AG04450 (cell line): Measurements from ENCODE around the gene PAM16. TPM values are rescaled to one million over a fixed set of nuclear protein-coding genes. Genes with fewer than 3 reads are reported as not detected.

ENCODE experiments used
- CTCF ChIA-PET: fragments of 300-600, 350-600 bp; formaldehyde crosslinking; extraction: SDS; loops from one replicate; lab custom pipeline; 2022; ENCODE audit warnings: antibody characterized with exemption, inconsistent platforms; lab: Charles Lee
- POLR2A ChIA-PET: fragments of 350-600 bp; formaldehyde crosslinking; extraction: SDS; loops from one replicate; lab custom pipeline; 2021; ENCODE audit warnings: antibody characterized with exemption, inconsistent platforms; lab: Yijun Ruan, JAX
- DNase-seq: peaks from one replicate; pipeline ENCODE4 v3.0.0-alpha.2; 2011; ENCODE audit warnings: low read depth, low spot score
- H3K27ac ChIP-seq: one replicate; pipeline ENCODE4 v1.5.1; 2012; ENCODE audit warnings: low read depth, low read length, control low read depth
- H3K27me3 ChIP-seq: one replicate; pipeline ENCODE4 v1.6.0; 2012; ENCODE audit warnings: low read length; ENCODE audit not compliant: control insufficient read depth, insufficient read depth
- H3K4me3 ChIP-seq: 2 replicates; pipeline ENCODE4 v1.5.1; 2011; ENCODE audit warnings: mild to moderate bottlenecking, low read depth, low read length, control low read depth
- H3K9me3 ChIP-seq: 2 replicates; pipeline ENCODE4 v1.5.1; 2012; ENCODE audit warnings: low read length; ENCODE audit not compliant: control insufficient read depth, insufficient read depth
- CTCF ChIP-seq: IDR thresholded peaks from 2 replicates; pipeline ENCODE4 v1.5.1; 2011; ENCODE audit warnings: low read depth, low read length, control low read depth, inconsistent platforms
- polyA plus RNA-seq: library from polyadenylated mRNA; depleted of rRNA; stranded (reverse); fragments of >200 nt; gene quantifications from 2 replicates; pipeline ENCODE4 v1.2.3, GENCODE V29; 2011

PAM16 gene
- polyA plus RNA-seq, 1 experiment: 18.4 TPM

GRCh38 chr16:4309102-4309832 is 41.9 kb downstream of the PAM16 start:
- TF ChIP-seq CTCF: no peak
- H3K4me3 ChIP-seq: no peak overlapping the region
- DNase-seq: no peak
- ChIA-PET CTCF (interaction anchor here (0.5 to 5.0 kb wide), 14 partner anchors 10 to 107 kb away, joined by 3 to 37 read pairs (median 5); partner anchors contain the start of gene TFAP4), POLR2A (interaction anchor here (0.6 to 1.3 kb wide), 7 partner anchors 8 to 37 kb away, joined by 3 to 6 read pairs (median 3); no protein-coding TSS in a partner anchor)
- H3K27me3 ChIP-seq: no peaks in the 10 kb centered on the region
- no peaks in the 10 kb centered on the region; the same call in 1 of the 2 replicates for H3K9me3 ChIP-seq
- peak overlapping the region; percentile 90 for H3K27ac ChIP-seq

GRCh38 chr16:4307215-4308037 is 43.7 kb downstream of the PAM16 start:
- ChIA-PET POLR2A (interaction anchor here (1.3 to 1.6 kb wide), 2 partner anchors 9 to 34 kb away, joined by 4 to 6 read pairs; no protein-coding TSS in a partner anchor), CTCF (interaction anchor here (3.6 to 5.0 kb wide), 2 partner anchors 20 to 25 kb away, joined by 15 to 37 read pairs; no protein-coding TSS in a partner anchor)
- no peak for TF ChIP-seq CTCF
- peak; percentile 88 for DNase-seq
- Histone ChIP-seq H3K9me3 (no peaks in the 10 kb centered on the region; the same call in 1 of the 2 replicates), H3K27me3 (no peaks in the 10 kb centered on the region), H3K4me3 (peak overlapping the region; percentile 68), H3K27ac (peak overlapping the region; percentile 65)

GRCh38 chr16:4306470-4307214 is 44.5 kb downstream of the PAM16 start:
- Histone ChIP-seq H3K27ac (peak overlapping the region; percentile 65), H3K9me3 (no peaks in the 10 kb centered on the region; the same call in 1 of the 2 replicates), H3K4me3 (peak overlapping the region; percentile 68), H3K27me3 (no peaks in the 10 kb centered on the region)
- DNase-seq: no peak
- TF ChIP-seq CTCF: no peak
- ChIA-PET CTCF (no interaction called here), POLR2A (interaction anchor here (1.6 kb wide), 1 partner anchor 33 kb away, joined by 4 read pairs; no protein-coding TSS in a partner anchor)

- no peak overlapping the region for H3K27ac ChIP-seq
- DNase-seq: no peak
- no peak for TF ChIP-seq CTCF
- H3K27me3 ChIP-seq: no peaks in the 10 kb centered on the region
- H3K9me3 ChIP-seq: no peaks in the 10 kb centered on the region; the same call in 1 of the 2 replicates
- H3K4me3 ChIP-seq: no peak overlapping the region
- POLR2A ChIA-PET: no interaction called here
- CTCF ChIA-PET: interaction anchor here (0.7 to 1.7 kb wide), 2 partner anchors 15 to 50 kb away, joined by 5 to 10 read pairs; no protein-coding TSS in a partner anchor
Observed at GRCh38 chr16:4303973-4304372, 47.1 kb downstream of the PAM16 start.
